GM19025 (cell line): ENCODE data around the gene CPNE4.

Experiments used
- ATAC-seq: cut with Tn5 transposase; IDR thresholded peaks from one replicate; pipeline ENCODE4 v1.9.1; 2021; ENCODE audit warnings: mild to moderate bottlenecking, low read depth, moderate library complexity; ENCODE audit not compliant: unreplicated experiment

Gene CPNE4

DNA sequence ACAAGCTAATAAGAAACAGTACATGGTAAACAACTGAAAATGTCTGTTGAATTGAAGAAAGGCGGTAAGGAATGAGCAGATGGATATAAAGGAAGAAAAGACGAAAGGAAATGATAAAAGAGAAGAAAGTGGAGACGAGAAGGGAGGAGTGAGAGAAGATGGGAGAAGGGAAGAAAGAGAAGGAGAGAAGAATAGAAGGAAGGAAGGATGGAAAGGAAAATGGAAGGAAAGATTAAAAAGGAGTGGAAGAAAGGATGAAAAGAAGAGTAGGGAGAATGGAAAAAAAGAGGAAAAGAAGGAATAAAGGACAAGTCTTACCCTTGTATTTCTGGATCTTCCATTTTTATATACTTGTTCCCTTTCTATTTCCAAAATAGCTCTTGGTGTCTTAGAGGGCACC, 17.7 kb downstream of the CPNE4 start:
- no peak for ATAC-seq

DNA sequence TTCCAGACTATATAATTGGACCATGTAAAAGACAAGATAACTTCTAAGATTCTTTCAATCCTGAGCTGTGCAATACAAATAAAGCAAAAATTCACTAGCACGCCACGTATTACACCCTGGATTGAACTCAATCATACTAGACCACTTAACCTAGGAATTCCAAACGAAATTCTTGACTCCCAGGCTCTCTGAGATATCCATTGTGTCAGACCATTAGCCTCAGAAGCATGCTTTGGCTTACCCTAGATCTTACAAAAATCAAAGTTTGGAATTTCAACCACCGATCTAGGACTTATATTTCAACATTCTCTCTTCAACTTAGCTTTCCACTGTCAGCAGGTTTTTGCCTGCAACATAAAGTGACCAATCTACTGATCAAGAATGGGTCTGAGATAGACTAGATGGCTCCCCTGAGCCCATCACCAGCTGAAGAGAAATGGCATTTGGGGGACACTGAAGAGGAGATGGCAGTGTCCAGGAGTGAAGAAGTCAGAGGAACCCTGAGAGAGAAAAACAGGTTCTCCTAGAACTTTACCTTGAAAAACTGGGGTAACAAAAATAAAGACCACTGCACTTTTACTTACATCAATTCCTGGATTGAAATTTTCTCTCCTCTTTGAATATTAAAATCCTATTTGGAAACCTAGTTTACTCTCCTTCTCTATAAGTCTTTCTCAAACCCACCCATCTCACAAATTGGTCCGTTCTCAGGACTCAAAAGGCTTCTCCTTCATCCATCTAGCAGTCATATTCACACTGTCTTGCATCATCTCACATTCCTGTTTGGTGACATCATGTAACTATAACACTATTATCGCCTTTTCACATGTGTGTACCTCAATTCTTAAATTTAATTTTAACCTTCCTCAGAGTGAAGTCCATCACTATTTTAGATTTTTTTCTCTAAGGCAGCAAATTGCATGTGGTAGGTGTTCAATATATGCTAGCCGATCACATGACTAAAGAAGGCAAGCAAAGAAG, 18.5 kb downstream of the CPNE4 start:
- ATAC-seq: no peak

GRCh38 chr3:132014105-132014504, 20.7 kb downstream of the CPNE4 start:
- no peak for ATAC-seq

GRCh38 chr3:132009241-132009640, 25.6 kb downstream of the CPNE4 start:
- ATAC-seq: no peak

GRCh38 chr3:132008837-132009236, 26.0 kb downstream of the CPNE4 start:
- ATAC-seq: no peak

DNA sequence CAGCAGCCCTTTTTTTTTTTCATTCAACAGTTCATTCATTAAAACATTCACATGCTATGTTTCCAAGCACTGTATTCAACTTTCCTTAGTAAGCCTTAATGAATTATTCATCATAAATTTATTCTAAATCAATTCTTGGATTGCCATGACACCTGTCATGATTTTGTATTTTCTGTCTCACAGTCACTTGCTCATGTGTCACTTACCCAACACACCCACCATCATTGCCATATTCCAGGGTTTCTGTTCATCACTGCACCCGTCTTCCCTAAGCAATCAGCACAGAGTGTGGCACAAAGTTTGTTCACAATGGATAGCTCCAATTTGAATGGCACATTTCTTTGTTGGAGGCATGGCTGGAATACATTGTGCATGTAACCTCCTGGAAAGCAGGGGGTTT, 27.2 kb downstream of the CPNE4 start:
- no peak for ATAC-seq

DNA sequence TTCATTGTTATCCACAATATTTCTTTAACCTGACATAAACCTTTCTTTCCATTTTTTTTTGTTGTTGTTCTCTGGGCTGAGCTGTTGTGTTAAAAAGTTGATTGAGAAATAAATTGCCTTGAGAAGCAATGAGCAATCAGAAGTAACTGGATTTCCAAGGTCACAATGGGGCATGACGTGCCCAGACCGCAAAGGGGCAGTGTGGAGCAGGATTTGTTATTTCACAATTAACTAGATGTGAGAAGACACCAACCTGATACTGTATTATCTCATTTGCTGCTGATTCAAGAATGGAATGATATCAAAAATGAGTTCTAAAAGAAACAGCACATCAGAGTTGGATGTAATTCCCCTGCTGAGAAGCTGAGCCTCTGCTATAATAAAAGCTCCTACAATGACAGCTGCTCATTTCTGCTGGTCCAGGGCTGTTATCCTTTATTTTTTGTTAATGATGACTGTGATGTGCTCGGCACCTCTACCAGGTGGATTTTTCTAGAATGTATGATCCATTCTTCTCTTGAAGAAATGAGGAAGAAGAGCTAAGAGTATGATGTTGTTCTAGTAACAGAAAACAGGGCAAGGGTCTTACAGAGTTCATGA, 28.1 kb downstream of the CPNE4 start:
- ATAC-seq: no peak

- no peak for ATAC-seq
Measured at GRCh38 chr3:132004571-132004970, 30.2 kb downstream of the CPNE4 start.

GRCh38 chr3:132003685-132004084, 31.1 kb downstream of the CPNE4 start:
- ATAC-seq: no peak

GRCh38 chr3:132001999-132002398, 32.8 kb downstream of the CPNE4 start:
- no peak for ATAC-seq

DNA sequence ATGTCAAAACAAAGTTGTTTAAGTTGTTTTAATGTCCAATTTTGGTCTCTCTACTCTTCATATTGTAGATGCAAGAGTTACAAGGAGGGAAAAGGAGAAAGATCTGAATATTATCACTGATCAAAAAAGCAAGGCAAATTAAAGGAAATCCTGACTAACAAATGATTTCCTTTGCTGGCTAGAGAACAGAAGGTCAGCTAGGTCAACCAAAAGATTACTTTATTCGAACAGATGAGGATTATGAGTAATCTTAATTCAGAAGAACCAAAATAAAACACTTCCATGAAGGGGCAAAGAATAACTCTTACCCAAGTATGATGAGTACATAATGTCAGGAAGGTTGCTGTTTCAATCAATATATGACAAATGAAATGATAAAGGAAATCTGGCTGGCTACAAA, 33.8 kb downstream of the CPNE4 start:
- ATAC-seq: no peak

DNA sequence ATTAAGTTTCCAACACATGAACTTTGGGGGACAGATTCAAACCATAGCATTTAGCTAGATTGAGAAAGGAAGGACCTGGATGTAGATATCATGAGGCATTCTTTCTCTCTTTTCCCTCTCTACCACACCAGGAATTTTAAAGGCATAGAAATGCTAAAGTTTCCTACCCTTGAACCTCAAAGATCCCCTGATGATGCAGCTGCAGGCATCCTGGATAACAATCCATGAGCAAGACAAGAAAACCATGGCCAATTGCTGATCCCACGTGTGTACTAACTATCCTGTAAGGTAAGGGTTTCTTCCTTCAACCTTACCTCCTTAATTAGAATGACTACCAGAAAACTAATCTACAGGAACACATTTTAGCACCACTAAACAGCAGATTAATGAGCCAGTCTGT, 36.8 kb downstream of the CPNE4 start:
- no peak for ATAC-seq

DNA sequence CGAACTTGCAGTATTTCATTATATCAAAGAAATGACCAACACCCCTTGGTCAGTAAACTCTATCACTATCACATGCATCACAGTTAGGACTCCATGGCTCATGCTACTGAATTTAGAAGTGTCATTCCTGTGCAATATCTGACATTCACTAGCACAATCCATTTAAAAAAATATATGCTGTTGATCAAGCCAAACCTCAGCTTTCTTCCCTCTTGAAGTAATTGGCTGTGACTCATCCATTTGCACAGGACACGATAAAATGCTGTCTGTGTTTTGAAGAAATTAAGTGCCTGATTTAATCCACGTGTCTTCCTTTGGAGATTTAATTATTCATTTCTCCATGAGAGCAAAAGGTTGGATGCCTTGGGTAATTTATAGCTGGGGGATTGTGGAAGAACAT, 38.9 kb downstream of the CPNE4 start:
- ATAC-seq: no peak

- ATAC-seq: no peak
Measured at GRCh38 chr3:131989318-131989717, 45.5 kb downstream of the CPNE4 start.

DNA sequence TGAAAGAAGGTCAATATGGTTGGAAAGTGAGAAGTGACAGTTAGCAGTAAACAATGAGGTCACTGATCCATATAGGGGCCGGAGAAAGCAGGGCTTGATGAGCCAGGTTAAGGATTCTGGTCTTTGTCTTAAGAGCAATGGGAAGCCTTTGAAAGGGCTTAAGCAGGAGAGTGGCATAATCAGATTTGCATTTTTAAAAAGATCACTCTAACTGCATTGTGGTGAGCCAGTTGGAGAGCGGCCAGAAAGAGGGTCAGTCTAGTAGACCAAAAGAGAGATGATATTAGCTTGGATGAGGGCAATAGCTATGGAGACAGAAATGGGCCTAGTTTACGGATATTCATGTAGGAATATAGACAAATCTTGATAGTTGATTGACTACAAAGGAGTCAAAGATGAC, 46.6 kb downstream of the CPNE4 start:
- ATAC-seq: no peak

DNA sequence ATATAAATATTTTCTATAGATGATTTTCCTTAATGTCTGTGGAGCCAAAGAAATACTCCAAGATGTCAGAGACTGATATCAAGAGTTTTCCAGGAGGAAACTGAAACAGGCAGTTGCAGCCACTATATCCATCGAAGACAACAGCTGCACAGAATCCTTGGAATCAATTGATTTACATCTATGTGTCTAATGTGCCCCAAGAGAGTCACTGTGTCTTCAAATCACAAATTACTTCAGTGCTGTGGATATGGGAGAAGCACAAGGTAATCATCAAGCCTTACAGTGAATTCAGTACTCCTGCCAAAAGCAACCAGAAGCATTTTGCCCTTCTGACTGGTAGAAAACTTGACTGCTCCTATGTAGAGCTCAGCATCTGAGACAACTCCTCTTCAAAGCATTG, 51.1 kb downstream of the CPNE4 start:
- no peak for ATAC-seq

- ATAC-seq: no peak
Measured at GRCh38 chr3:131981323-131981722, 53.5 kb downstream of the CPNE4 start.

DNA sequence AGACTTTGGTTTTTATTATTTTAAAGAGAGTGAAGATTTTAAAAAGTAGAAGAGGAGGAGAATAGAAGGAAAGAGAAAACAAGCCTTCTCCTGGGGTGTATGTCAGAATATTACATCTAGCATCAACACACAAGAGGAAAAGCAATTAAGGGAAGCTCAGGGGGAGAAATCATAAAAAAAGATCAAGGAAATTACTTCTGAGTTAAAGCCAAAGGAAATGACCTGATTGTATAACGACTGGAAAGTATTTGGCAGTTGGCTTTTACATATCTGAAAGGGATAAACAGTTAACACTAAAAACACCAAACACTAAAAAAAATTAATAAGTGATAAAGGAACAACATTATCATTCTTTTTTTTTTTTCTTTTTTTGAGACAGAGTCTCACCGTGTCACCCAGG, 58.4 kb downstream of the CPNE4 start:
- no peak for ATAC-seq

GRCh38 chr3:131975047-131975446, 59.8 kb downstream of the CPNE4 start:
- no peak for ATAC-seq

DNA sequence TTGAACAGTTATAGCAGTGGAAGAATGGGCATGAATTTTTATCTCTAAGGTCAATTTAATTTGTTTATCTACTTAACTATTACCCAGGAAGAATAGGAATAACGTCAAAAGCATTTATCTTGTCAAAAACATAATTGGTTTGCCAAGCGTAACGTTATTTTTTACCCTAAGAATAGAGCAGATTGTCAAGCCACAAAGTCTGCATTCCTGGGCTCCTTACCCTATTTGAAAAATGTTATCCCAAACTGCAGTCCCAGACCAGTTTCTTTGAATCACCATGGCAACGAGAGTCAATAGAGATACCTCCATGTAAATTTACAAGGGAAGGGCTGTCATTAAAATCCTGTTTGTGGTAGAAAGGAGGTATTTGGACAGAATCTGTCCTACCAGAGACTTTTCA, 61.1 kb downstream of the CPNE4 start:
- ATAC-seq: no peak

DNA sequence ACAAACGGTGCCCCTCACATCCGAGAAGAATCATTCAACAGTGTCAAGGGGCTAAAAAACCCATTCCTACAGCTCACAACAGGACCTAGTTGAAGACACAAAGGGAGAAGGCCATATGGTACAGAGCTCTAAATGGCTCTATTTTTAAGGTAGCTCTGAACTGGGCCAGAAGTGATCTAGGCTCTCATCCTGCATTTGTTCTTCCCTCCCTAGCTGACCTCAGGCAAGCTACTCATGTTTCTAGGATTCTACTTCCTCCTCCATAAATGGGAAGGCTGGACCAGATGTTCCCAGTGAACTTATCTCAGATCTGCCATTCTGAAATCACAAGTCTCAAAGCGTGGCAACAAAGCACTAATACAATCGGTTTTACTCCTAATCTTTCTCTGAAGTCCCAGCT, 62.3 kb downstream of the CPNE4 start:
- ATAC-seq: no peak

DNA sequence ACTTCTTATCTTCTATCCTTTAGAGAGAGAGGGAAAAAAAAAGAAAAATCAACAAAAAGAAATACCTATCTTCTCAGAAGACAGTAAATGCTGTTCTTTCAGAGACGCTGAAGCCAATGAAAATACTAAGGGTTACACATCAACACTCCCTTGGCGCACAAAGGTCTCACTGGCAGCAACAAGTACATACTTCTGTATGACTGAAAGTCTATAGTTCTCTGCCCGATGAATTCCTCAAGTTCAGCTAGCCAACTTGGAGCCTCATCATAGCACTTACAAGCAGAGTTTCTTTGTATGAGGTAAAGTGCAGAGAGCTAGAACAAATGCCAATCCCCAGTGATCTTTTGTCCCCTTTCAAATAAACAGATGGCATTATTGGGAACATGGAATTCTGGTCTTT, 62.7 kb downstream of the CPNE4 start:
- ATAC-seq: no peak
